NCI-H2227 treated with DMSO at 0.1 percent for 48 hours (cell line): Measurements from ENCODE around the gene SERGEF.

Source experiments
- DNase-seq: peaks from one replicate; lab custom pipeline; 2025; lab: John Stamatoyannopoulos, UW

SERGEF gene

DNA sequence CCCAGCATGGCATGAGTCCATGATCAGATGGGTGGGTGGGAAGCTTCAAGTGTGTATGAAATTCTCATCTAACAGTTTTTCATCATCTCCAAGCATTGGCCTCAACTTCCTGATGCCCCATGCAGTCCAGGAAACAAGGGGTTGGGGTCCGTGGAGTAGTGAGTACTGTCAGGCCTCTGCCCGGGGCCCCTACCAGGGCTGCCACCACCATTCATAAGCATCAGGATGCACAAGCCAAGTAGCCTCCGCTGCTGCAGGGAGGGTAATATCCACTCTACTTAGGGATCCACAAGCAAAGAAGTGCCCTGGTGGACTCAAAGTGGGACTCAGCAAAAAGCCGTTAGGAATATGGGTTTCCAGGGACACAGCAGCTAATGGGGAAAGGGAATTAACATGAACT, 229.0 kb downstream of the SERGEF start:
- DNase-seq, result no peak

DNA sequence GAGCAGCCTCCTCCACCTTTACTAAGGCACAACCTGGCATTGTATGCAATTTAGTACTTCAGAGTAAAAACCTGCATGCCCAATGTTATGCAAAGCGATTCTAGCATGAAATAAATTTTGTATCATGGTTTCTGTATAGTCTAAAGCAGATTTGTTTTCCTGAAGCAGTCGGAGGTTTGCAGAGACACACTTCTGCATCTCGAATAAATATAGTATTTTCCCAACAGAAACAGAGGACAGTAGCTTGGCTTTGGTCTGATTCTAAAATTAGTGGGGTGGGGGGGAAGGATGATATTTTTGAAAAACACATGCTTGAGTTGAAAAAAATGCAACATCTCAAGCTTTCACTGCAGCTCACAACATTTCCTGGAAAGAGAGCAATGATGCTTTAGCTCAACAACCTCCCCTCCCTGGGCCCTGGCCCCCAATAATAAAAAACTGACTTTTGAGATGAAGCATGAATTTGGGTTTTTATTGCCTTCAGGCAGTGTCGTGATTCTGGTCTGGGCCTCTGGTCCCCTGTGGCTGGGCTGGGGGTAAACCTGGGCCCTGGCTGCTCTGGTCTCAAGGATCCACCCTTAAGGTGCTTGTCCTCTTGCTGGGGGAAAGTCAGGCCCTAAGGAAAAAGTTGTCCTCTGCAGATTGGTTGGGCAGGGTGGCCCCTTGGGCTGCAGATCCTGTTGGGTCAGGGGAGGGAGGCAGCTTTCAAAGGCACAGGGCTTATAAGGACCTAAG, 230.1 kb downstream of the SERGEF start:
- no peak for DNase-seq

DNA sequence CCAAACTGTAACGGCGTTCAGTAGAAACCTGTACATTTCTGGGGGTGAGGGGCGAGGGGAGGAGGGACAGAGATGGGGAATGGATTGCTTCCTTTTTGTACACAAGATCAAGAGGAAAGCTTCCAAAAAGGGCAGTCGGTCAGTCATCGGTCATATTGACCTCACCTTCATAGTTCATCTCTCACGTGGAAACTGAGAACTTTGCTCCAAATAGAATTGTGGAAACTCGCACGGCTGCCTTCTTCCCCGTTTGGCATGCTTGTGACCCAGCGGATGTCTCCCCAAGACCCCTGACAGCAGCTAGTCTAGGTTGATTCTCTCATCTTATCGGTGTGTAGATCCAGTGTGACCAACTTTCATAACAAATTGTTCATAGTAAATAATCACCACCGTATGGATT, 230.7 kb downstream of the SERGEF start:
- no peak for DNase-seq

DNA sequence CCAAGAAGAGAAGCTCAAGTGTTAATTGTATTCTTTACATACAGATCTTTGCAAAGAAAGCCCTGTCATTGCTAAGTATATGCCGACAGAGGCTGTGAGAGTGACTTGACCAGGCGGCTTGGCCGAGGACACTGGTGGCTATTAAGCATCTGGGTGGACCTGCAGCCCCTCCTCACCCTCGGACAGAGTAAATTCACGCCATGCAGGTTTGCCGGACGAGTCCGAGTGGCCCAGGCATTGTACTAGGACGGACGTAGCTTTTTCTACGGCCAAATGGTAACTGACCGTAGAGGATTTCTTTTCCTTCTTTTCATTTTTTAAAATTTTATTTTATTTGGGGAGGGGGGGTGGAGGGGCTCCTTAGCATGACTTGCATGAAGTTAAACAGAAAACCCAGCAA, 231.2 kb downstream of the SERGEF start:
- no peak for DNase-seq

DNA sequence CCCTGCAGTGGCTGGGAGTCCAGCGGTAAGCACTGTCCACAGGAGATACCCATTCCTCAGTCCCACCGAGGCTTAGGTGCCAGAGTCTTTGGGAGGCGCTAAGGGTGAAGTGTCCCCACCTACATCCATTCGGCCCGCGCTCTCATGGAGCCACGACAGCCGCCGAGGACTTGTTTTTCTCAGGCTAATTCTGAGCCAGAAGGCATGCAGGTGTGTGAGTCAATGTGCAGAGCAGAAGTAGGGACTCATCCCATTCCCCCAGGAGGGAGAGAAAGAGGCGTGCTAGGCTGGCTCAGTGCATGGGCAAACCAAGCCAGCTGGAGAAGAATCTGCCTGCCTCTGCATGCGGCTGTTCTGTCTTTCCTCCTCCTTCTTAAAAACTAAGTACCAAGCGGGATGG, 231.6 kb downstream of the SERGEF start:
- DNase-seq, result no peak

DNA sequence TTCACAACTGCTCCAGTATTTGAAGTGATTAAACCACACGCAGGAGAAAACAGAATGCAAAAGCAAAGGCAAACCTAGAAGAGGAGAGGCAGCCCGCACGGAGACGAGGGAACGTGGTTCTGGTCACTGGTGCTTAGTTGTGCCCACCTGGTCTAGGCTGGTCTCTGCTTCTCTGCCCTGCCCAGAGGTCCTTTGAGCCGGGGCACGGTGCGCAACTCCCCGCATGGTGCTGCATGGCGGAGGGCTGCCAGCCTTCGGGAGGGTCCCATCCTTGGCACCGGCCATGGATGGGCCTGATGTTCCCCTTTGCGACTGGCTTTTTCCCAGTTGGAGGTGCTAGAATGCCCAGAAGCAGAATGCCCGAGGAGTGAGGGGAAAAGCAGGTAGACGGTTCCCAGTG, 232.2 kb downstream of the SERGEF start:
- DNase-seq, result no peak

DNA sequence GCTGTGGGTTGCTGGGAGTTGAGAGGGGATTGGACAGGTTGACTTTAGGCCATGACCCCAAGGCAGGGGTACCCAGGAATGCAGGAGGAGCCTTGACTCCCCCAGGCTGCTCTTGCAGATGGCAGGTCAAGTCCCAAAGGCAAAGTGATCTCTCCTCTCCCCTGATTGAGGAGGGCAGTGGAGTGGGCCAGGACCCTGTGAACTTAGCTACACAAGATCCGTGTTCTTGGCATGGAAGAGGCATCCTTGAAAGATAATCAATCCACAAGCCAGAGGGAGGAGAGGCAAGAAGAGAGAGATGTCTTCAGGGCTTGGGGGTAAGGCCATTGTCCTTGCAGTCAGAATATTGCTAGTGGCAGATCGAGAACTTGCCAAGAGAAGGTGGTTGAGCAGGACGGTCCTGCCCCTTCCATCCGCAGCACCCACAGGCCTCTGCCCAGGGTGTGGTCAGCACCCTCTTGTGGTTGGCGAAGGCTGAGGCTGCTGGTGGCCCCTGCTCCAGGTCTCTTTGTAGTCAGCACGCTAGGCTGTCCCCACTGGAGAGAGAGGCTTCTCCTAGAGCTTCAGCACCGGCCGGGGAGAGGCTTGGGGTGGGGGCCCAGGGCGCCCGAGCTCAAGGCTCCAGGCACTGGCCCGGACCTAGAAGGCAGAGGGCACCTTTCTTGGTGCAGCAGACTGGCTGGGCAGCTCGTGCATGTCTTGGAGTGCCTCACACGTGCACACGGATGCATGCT, 232.8 kb downstream of the SERGEF start:
- no peak for DNase-seq

DNA sequence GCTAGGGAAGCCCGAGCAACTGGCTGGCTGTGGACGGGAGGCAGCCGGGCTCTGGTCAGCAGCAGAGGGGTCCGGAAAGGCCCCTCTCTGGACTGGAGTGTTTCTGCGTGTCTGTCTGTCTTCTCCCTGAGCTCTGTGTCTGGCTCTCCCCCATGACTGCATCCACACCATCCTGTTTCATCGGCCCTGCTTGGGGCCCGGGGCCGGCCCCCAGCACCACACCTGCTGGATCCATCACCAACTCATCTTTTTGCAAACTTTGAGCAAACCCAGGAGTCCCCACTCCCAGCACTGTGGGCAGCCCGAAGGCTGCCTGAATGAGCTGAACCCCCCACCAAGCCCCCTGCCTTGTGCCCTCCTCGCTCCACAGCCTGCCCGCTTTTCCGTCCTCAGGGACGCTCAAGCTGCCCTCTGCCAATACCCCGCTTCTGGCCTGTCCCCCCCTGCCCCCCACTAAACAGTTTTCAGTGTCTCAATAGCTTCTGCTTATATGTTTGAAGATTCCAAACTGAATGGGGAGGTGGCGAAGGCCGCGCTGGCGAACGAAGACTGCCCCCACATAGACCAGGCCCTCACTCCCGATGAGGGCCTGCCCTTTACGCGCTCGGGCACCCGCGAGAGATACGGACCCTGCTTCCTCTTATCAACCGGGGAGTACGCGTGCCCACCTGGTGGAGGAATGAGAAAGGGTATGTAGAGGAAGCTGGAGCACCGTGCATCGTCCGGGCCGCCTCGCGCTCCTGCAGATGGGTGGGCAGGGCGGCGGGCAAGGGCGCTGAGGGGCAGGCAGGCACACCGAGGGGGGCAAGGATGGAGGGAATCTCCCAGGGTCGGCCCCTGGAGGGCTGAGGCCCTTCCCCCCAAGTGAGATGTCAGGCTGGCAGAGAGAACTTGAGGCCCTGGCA, 233.6 kb downstream of the SERGEF start:
- no peak for DNase-seq

DNA sequence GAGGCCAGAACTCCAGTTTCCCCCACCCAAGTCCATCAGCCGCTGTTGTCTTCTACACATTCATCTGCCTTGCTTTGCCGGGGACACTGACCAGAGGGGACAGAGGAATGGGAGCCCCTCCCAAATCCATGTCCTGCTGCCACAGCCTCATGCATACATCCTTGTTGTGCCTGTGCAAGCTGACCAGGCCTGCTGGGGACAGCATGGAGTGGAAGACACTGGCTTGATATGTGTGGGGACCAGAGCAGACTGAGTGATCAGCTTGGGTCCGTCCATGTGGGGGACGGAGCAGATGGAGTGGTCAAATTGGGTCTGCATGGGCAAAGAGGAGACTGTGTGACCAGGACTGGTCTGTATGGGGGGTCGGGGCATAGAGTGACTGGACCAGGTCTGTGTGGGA, 234.5 kb downstream of the SERGEF start:
- DNase-seq, result no peak

DNA sequence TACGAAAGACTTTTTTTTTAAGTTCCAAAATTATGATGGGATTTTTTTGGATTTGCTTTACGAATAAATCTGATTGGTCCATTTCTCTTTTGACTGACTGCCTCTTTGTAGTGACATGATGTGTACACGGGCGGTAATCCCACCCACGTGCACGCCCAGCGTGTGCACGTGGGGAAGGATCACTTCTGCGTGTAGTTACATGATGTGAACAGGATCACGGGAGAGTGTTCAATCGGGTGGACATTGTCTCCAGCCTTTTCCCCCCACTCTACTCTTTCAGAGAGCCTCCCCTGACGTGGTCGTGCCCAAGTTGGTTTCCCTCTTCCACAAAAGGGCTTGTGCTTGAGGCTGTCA, 235.1 kb downstream of the SERGEF start:
- no peak for DNase-seq

DNA sequence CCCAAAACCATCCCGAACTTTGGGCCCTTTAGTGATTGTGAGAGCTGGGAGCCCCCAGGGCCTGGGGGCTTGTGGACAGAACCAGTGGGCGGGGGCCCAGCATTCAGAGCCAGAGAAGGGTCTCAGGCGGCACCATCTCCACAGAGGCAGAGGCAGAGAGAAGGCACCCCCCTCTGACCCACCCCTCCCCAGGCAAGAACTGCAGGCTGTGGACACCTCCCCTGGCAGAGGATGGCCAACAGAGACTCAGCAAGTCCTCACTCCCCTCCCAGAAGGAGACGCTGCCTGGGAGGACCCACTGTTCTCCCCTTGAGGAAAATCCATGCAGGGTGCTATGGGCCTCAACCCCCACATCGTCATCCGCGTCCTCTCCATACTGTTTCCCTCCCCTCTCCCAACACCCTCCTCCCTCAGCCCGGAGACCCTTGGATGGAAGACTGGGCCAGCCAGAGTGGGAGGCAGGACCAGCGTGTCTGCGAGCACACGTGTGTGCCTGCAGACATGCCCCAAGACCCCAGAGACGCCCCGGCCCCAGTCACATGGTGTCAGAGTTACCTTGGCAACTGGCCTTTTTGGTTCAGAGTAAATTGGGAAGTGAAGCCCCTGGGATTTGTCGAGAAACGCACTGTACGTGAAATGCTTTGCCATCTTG, 235.6 kb downstream of the SERGEF start:
- DNase-seq, result no peak

DNA sequence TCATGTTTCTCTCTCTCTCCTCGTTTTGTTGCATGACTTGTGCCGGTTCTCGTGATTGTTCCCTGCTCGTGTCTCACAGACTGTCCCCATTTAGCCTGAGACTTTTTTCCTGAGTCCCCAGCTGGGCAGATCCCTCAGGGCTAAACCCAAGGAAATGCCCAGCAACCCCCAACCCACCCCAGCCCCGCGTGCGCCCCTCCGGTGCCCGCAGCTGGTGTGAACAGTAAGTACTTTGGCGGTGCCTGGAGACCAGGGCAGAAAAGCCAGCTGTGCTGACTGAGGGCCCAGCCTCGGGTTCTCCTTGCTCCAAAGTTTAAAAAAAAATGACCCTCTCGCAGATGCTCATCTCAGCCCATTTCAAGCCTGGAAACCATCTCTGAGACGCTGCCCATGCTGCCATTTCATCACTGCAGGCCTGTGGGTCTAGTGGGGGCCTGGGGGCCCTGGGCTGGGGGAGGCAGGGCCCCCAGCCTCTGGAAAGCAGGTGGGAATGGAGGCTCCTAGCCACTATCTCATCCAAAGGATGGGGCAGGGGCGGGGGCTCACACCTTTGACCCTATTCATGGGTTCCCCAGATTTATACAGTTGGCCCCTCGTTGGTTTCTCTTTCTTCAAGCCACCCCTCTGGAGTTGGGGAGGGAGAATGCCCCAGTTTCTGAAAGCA, 236.5 kb downstream of the SERGEF start:
- DNase-seq, result no peak

DNA sequence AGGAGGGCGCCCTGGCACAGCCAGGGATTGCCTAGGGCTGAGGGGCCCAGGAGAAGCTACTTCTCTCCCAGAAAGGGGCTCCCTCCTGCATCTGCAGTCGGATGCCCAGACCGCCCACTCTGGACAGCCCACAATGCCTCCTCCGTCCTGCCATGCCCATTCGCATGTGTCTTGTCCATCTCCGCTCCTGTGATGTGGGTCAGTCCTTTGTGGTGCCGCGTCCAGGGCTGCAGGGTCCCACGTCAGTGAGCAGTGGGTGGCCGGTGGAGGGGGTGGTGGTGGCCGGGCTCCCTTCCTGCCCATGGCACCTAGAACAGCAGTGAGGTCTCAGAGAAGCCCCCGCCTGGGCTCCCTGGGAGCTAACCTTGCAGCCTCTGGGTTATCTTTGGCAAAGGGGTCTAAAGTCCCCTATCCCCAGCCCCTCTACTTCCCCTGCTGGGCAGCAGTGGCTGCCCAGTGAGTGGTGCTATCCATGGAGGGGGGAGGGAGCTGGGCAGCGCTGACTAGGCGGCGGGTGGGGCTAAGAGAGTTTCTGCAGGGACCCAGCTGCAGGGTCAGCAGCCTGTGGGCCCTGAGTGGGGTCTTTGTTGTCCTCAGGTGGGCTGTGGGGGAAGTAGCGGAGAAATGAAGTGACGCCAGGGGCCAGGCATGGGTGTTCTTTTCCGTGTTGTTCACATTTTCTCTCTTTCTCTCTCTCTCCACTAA, 237.2 kb downstream of the SERGEF start:
- no peak for DNase-seq

DNA sequence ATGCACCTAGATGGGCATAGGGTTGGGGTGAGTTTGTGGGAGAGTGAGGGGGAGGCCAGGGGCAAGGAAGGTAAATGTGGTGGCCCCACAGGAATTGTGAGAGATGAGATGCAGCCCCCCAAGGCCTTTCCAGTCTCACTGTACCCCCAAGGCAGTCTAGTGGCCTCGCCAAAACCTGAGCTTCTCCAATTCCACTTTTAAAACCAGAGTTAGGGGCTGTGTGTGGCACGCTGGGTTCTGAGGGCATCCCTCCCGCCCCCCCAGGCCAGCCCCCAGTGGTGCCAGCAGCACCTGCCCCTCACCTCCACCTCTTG, 237.9 kb downstream of the SERGEF start:
- no peak for DNase-seq

DNA sequence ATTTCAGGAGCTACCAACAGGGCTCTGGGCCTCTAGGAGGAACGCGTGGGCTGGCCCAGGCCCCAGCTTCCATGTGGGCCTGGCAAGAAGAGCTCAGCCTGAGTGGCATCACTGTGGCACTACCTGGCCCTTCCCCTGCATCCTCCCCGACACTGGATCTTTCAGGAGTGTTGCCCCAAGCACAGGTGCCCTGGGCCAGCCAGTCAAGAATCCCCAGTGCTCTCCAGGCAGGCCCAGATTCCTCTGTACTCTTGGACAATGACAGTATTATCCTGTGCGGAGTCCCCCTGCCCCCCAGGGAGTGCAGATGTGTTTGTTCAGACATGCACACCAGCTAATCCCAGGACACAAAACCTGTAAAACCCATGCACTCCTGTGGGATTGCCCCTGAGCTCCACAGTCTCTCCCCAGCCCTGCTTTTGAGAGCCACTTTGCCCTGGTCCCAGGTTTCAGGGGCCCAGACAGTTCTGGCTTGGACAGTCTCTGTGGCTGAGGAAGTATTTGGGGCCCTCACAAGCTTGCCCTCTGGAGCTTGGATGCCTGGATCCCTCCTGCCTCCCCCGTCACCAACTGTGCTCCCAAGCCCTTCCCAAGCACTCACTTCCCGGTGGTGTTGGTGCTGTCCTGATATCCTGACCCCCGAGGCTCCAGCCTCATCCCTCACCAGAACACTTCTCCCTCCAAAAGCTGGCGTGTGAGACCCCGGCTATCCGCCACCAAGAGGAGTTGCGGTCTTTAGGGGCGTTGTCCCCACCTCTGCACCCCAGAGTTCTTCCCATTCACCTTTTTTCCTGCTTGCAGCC, 238.4 kb downstream of the SERGEF start:
- DNase-seq, result no peak

DNA sequence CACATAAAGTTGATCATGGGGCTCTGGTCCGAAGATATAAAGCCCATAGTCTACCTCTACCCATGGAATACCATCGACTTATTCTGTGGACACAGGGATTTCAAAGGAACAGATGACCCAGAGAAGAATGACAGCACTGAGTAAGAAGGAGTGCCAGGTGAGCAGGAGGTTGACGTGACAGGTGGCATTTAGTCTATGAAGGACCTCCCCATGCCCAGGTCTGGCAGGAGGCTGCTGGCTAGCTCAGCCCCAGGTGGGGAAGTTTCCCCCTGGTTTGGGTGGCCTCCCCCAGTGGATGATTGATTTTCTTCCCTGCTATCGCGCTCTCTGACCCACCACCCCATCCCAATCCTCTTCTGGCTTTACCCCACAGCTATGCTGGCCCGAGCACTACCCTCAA, 239.2 kb downstream of the SERGEF start:
- DNase-seq, result no peak

DNA sequence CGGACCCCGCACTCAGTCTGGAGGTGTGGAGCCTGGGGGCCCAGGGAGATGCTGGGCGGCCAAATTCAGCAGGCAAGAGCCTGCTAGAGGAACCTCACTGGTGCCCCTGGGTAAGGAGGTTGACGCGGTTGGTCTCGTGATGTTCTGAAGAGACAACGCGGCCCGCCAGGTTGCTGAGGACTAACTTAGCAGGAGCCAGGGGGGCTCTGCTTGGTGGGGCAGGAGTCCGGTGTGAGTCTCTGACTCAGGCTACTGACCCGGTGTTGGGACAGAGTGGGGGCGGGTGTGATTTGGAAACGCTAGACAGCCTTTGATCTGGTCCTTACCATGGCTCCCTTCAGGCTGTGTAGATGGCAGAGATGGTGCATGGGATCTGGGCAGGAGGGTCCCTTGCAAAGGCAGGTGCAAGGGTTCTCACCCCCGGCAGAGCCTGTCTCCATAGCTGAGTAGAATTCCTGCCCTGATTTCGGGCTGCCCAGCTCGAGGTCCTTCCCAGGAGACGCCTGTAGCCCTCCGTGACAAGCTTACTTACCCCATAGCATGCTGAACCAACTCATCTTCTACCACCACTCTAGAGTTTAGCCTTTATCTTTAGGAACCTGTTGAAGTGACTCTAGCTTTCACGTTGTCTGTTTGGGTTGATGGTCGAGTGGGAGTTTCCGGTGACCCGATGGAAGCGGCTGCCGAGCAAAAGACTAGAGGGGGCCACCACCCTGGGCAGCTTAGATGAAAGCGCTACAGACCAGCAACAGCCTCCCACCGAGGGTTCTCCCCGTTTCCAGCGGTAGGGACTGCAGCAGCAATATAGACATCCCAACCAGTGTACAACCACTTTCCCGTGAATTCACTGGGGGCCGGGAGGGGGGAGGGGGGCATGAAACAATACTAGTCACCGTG, 239.9 kb downstream of the SERGEF start:
- DNase-seq, result no peak

DNA sequence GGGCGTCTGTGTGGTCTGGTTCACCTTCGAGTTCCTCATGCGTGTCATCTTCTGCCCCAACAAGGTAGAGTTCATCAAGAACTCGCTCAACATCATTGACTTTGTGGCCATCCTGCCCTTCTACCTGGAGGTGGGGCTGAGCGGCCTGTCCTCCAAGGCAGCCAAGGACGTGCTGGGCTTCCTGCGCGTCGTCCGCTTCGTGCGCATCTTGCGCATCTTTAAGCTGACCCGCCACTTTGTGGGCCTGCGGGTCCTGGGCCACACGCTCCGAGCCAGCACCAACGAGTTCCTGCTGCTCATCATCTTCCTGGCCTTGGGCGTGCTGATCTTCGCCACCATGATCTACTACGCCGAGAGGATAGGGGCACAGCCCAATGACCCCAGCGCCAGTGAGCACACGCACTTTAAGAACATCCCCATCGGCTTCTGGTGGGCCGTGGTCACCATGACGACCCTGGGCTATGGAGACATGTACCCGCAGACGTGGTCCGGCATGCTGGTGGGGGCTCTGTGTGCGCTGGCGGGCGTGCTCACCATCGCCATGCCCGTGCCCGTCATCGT, 240.9 kb downstream of the SERGEF start:
- no peak for DNase-seq

DNA sequence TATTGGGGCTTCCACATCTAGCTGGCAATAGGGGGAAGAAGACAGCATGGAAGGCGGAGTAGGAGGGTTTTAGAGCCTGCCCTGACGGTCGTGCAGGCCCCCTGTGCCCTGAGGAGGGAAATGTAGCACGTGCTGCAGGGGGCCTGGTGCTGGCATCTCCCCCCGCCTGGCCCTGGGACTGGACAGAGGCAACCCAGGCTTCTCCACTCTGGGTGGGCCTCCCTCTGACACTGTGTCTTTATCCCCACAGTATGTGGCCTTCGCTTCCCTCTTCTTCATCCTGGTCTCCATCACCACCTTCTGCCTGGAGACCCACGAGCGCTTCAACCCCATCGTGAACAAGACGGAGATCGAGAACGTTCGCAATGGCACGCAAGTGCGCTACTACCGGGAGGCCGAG, 241.4 kb downstream of the SERGEF start:
- DNase-seq, result no peak
